ENCODE results near the gene DIS3L2. TPM values are rescaled to one million over a fixed set of nuclear protein-coding genes. Genes with fewer than 3 reads are reported as not detected.

DIS3L2 gene
- polyA plus RNA-seq, 2 donors: 16.6 to 23.3 TPM

DNA sequence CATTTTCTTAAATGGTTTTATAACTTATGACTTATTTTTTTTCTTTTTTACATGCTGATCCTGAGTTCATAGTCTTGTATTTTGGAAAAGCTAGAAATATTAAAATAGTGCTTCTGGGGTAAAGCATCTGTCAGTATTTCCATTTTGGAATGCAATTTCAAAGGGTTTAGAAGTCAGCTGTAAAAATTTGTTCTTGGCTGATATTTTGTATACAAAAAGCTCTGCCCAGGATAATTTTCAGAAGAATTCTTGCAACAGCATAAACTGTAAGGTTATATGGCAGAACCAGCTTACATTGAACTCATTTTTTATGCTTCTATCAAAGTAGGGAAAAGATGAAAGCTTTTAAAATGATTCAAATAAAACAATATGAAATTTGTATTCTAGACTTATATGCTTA, 97.4 kb downstream of the DIS3L2 start:
- Histone ChIP-seq H3K4me3 (ENCODE audit: low read depth in 1 of 2, low read length in 2 of 2) (no peak overlapping the region), H3K9me3 (ENCODE audit: control insufficient read depth in 2 of 2, insufficient read depth in 1 of 2, low read depth in 1 of 2, low read length in 1 of 2) (no peaks in the 10 kb centered on the region), H3K27ac (ENCODE audit: low read depth in 2 of 2, low read length in 1 of 2) (no peak overlapping the region), H3K27me3 (ENCODE audit: control insufficient read depth in 1 of 2, insufficient read depth in 2 of 2, low read length in 2 of 2) (no peaks in the 10 kb centered on the region), H3K36me3 (ENCODE audit: control insufficient read depth in 2 of 2, insufficient read depth in 2 of 2, low read length in 1 of 2) (no peaks in the 10 kb centered on the region), H3K4me1 (ENCODE audit: control insufficient read depth in 2 of 2, insufficient read depth in 2 of 2, low read length in 1 of 2) (peaks cover 2 to 3% of the 10 kb centered on the region in 2 donors)

DNA sequence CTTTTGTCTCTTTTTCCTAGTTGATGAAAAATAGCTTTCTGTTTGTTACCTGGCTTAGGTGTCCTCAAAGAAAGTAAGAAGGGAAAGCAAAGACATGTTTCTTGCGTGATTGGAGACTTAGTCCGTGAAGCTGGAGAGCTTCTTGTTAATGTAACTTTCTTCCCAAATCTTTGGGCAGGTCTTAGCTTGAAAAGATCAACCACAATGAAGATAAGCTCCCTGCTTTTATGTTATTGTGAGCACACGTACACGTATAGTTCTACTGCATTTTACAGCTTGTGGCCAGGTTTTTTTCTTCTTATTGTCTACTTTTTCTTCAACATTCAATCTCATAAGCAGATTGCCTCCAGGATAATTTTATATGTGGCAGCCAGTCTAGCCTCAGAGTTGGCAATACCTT, 99.8 kb downstream of the DIS3L2 start:
- 59 to 73% methylated on average over 4 of the region's 4 CpGs for WGBS, 2 donors

DNA sequence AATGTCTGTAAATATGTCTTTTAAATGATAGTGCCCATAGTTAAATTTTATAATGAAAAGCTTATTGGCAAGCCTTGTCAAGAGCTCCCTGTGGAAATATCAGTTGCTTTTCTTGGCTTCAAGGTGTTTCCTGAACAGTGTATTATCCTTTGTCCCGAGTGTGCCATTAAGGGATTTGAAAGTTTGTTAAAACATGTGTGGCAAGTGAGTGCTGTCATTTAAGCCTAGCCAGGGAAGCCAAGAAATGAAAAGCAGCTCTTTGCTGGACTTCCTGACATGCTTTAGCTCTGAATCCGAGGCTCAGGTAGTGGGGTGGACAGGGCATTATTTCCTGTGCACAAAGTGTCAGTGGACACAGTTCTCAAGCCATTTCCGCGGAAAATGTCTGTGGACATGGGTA, 111.5 kb downstream of the DIS3L2 start:
- Histone ChIP-seq H3K36me3 (ENCODE audit: control insufficient read depth in 2 of 2, insufficient read depth in 2 of 2, low read length in 1 of 2) (no peaks in the 10 kb centered on the region), H3K4me1 (ENCODE audit: control insufficient read depth in 2 of 2, insufficient read depth in 2 of 2, low read length in 1 of 2) (peaks cover 0 to 7% of the 10 kb centered on the region in 2 donors), H3K9me3 (ENCODE audit: control insufficient read depth in 2 of 2, insufficient read depth in 1 of 2, low read depth in 1 of 2, low read length in 1 of 2) (no peaks in the 10 kb centered on the region), H3K27me3 (ENCODE audit: control insufficient read depth in 1 of 2, insufficient read depth in 2 of 2, low read length in 2 of 2) (no peaks in the 10 kb centered on the region), H3K27ac (ENCODE audit: low read depth in 2 of 2, low read length in 1 of 2) (no peak overlapping the region), H3K4me3 (ENCODE audit: low read depth in 1 of 2, low read length in 2 of 2) (no peak overlapping the region)
- 47 to 54% methylated on average over 4 of the region's 4 CpGs for WGBS, 2 donors

More for the DNA sequence above, 99.8 kb downstream of the DIS3L2 start:
- Histone ChIP-seq H3K27me3 (ENCODE audit: control insufficient read depth in 1 of 2, insufficient read depth in 2 of 2, low read length in 2 of 2) (no peaks in the 10 kb centered on the region), H3K4me3 (ENCODE audit: low read depth in 1 of 2, low read length in 2 of 2) (no peak overlapping the region), H3K9me3 (ENCODE audit: control insufficient read depth in 2 of 2, insufficient read depth in 1 of 2, low read depth in 1 of 2, low read length in 1 of 2) (no peaks in the 10 kb centered on the region), H3K27ac (ENCODE audit: low read depth in 2 of 2, low read length in 1 of 2) (no peak overlapping the region), H3K36me3 (ENCODE audit: control insufficient read depth in 2 of 2, insufficient read depth in 2 of 2, low read length in 1 of 2) (no peaks in the 10 kb centered on the region), H3K4me1 (ENCODE audit: control insufficient read depth in 2 of 2, insufficient read depth in 2 of 2, low read length in 1 of 2) (peaks cover 2 to 3% of the 10 kb centered on the region in 2 donors)

DNA sequence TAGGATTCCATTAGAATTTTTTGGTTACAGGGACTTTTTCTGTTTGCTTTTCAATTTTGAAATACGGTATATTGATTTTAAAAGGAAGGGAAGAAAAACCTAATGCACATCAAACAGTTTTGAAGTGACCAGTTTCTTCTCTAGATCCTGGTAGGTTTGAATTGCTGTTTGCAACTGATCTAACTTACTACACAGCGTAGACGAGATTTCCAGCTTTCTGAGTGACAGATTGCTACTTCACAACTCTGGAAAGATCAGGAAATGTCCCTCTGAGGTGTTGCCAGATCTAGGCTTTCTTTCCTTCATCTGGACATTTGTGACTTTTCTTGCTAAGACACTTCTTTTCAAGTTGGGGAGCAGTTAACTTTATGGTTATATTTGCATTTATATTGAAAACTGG, 112.2 kb downstream of the DIS3L2 start:
- no peaks in the 10 kb centered on the region for H3K36me3 ChIP-seq (ENCODE audit: control insufficient read depth in 2 of 2, insufficient read depth in 2 of 2, low read length in 1 of 2)
- H3K27me3 ChIP-seq (ENCODE audit: control insufficient read depth in 1 of 2, insufficient read depth in 2 of 2, low read length in 2 of 2): no peaks in the 10 kb centered on the region
- no peak overlapping the region for H3K27ac ChIP-seq (ENCODE audit: low read depth in 2 of 2, low read length in 1 of 2)
- H3K9me3 ChIP-seq (ENCODE audit: control insufficient read depth in 2 of 2, insufficient read depth in 1 of 2, low read depth in 1 of 2, low read length in 1 of 2): no peaks in the 10 kb centered on the region
- H3K4me3 ChIP-seq (ENCODE audit: low read depth in 1 of 2, low read length in 2 of 2): no peak overlapping the region
- H3K4me1 ChIP-seq (ENCODE audit: control insufficient read depth in 2 of 2, insufficient read depth in 2 of 2, low read length in 1 of 2): peaks cover 0 to 7% of the 10 kb centered on the region in 2 donors
- 57 to 73% methylated on average over 3 of the region's 3 CpGs for WGBS, 2 donors

DNA sequence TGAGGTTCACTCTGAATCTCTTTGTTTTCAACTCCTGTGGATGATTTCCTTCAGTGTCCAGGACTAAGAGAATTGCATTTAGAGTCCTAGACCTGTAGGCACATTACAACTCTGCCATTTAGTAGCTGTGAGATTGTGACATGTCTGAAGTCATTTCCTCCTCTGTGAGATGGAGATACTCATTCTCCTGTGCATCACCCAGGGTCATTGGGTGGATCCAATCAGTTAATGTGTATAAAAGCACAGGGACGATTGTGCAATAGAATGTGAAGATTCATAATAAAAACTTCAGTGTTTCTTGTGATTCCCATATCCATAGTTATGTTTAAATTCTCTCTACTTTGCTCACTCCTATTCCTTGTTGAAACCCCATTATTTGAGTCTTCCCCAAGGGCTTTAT, 113.6 kb downstream of the DIS3L2 start:
- no peak overlapping the region for H3K4me3 ChIP-seq (ENCODE audit: low read depth in 1 of 2, low read length in 2 of 2)
- 56 to 67% methylated on average over 1 of the region's 1 CpG for WGBS, 2 donors
- no peaks in the 10 kb centered on the region for H3K27me3 ChIP-seq (ENCODE audit: control insufficient read depth in 1 of 2, insufficient read depth in 2 of 2, low read length in 2 of 2)
- peaks cover 0 to 7% of the 10 kb centered on the region in 2 donors for H3K4me1 ChIP-seq (ENCODE audit: control insufficient read depth in 2 of 2, insufficient read depth in 2 of 2, low read length in 1 of 2)
- H3K9me3 ChIP-seq (ENCODE audit: control insufficient read depth in 2 of 2, insufficient read depth in 1 of 2, low read depth in 1 of 2, low read length in 1 of 2): no peaks in the 10 kb centered on the region
- no peaks in the 10 kb centered on the region for H3K36me3 ChIP-seq (ENCODE audit: control insufficient read depth in 2 of 2, insufficient read depth in 2 of 2, low read length in 1 of 2)
- no peak overlapping the region for H3K27ac ChIP-seq (ENCODE audit: low read depth in 2 of 2, low read length in 1 of 2)

DNA sequence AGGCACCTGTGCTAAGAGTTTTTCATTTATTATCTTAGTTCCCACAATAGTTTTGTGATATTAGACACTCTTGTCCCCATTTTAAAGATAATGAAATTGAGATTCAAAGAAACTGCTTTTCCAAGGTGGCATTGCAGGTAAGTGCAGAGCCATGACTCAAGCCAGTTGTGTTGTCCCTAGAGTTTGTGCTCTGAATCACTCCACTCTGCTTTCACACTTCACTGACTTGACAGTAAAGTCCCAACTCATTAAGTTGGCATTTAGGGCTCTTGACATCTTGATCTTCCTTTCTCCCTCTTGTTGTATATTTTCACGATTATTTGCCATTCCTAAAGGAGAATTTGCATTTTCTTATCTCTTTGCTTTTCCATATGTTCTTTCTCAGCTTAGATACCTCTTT, 114.3 kb downstream of the DIS3L2 start:
- Histone ChIP-seq H3K9me3 (ENCODE audit: control insufficient read depth in 2 of 2, insufficient read depth in 1 of 2, low read depth in 1 of 2, low read length in 1 of 2) (no peaks in the 10 kb centered on the region), H3K36me3 (ENCODE audit: control insufficient read depth in 2 of 2, insufficient read depth in 2 of 2, low read length in 1 of 2) (no peaks in the 10 kb centered on the region), H3K4me3 (ENCODE audit: low read depth in 1 of 2, low read length in 2 of 2) (no peak overlapping the region), H3K27ac (ENCODE audit: low read depth in 2 of 2, low read length in 1 of 2) (no peak overlapping the region), H3K27me3 (ENCODE audit: control insufficient read depth in 1 of 2, insufficient read depth in 2 of 2, low read length in 2 of 2) (no peaks in the 10 kb centered on the region), H3K4me1 (ENCODE audit: control insufficient read depth in 2 of 2, insufficient read depth in 2 of 2, low read length in 1 of 2) (peaks cover 0 to 4% of the 10 kb centered on the region in 2 donors)
- WGBS, 2 donors: 70 to 79% methylated on average over 1 of the region's 1 CpG

DNA sequence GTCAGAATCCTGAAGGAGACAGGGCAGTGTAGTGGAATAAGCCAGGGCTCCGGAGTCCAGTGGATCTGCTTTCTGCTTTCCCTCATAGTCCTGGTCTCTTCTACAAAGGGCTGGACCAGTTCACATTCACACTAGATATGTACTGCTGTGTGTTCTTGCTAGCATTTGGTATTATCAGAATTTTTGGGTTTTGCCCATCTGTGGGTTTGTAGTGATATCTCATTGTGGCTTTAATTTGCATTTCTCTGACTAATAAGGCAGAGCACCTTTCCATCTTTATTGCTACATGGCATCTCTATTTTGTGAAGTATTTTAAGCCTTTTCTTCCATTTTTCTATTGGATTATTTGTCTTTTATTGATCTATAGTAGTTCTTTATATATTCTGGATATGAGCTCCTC, 114.8 kb downstream of the DIS3L2 start:
- Histone ChIP-seq H3K4me1 (ENCODE audit: control insufficient read depth in 2 of 2, insufficient read depth in 2 of 2, low read length in 1 of 2) (peaks cover 0 to 4% of the 10 kb centered on the region in 2 donors), H3K9me3 (ENCODE audit: control insufficient read depth in 2 of 2, insufficient read depth in 1 of 2, low read depth in 1 of 2, low read length in 1 of 2) (no peaks in the 10 kb centered on the region), H3K4me3 (ENCODE audit: low read depth in 1 of 2, low read length in 2 of 2) (no peak overlapping the region), H3K27me3 (ENCODE audit: control insufficient read depth in 1 of 2, insufficient read depth in 2 of 2, low read length in 2 of 2) (no peaks in the 10 kb centered on the region), H3K36me3 (ENCODE audit: control insufficient read depth in 2 of 2, insufficient read depth in 2 of 2, low read length in 1 of 2) (no peaks in the 10 kb centered on the region), H3K27ac (ENCODE audit: low read depth in 2 of 2, low read length in 1 of 2) (no peak overlapping the region)
- WGBS, 2 donors: 85 to 96% methylated on average over 1 of the region's 1 CpG

DNA sequence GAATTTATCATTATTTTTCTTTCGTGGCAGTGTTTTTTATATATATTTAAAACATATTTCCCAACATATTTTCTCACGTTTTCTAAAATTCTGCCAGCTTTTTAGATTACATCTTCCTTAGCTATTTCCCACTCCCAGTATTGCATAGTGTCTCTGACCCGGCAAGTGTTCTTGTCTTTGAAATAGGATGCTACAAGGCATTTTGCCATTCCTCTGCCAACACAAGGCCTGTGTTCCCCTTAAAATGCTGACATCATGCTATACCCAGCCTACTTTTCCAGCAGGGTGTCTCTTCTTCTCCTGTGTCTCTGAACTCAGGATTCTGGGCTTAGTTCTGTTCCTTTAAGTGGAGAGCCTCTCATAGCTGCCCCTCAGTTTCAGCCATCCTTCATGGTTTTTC, 115.2 kb downstream of the DIS3L2 start:
- Histone ChIP-seq H3K4me3 (ENCODE audit: low read depth in 1 of 2, low read length in 2 of 2) (no peak overlapping the region), H3K36me3 (ENCODE audit: control insufficient read depth in 2 of 2, insufficient read depth in 2 of 2, low read length in 1 of 2) (no peaks in the 10 kb centered on the region), H3K9me3 (ENCODE audit: control insufficient read depth in 2 of 2, insufficient read depth in 1 of 2, low read depth in 1 of 2, low read length in 1 of 2) (no peaks in the 10 kb centered on the region), H3K27me3 (ENCODE audit: control insufficient read depth in 1 of 2, insufficient read depth in 2 of 2, low read length in 2 of 2) (no peaks in the 10 kb centered on the region), H3K27ac (ENCODE audit: low read depth in 2 of 2, low read length in 1 of 2) (no peak overlapping the region), H3K4me1 (ENCODE audit: control insufficient read depth in 2 of 2, insufficient read depth in 2 of 2, low read length in 1 of 2) (peaks cover 0 to 4% of the 10 kb centered on the region in 2 donors)
- 90 to 92% methylated on average over 3 of the region's 3 CpGs for WGBS, 2 donors

DNA sequence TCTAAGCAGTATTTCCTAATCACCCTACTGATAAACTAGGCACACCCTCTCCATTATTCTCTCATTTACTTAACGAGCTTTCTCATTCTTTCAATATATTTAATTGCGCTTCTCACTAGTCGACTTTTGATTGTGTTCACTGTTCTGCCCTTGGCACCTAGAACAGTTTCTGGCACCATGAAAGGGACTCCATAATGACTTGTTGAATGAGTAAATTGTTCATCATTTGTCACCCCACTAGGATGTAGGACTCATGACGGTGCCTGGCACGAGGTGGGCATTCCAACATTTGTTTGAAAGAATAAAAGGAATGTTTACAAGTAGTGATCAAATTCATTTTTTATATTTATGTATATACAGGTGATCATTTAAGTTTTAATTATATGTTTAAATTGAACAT, 123.7 kb downstream of the DIS3L2 start:
- Histone ChIP-seq H3K36me3 (ENCODE audit: control insufficient read depth in 2 of 2, insufficient read depth in 2 of 2, low read length in 1 of 2) (no peaks in the 10 kb centered on the region), H3K9me3 (ENCODE audit: control insufficient read depth in 2 of 2, insufficient read depth in 1 of 2, low read depth in 1 of 2, low read length in 1 of 2) (no peaks in the 10 kb centered on the region), H3K4me3 (ENCODE audit: low read depth in 1 of 2, low read length in 2 of 2) (no peak overlapping the region), H3K27me3 (ENCODE audit: control insufficient read depth in 1 of 2, insufficient read depth in 2 of 2, low read length in 2 of 2) (no peaks in the 10 kb centered on the region), H3K27ac (ENCODE audit: low read depth in 2 of 2, low read length in 1 of 2) (no peak overlapping the region), H3K4me1 (ENCODE audit: control insufficient read depth in 2 of 2, insufficient read depth in 2 of 2, low read length in 1 of 2) (no peaks in the 10 kb centered on the region)
- 44 to 60% methylated on average over 5 of the region's 5 CpGs for WGBS, 2 donors

DNA sequence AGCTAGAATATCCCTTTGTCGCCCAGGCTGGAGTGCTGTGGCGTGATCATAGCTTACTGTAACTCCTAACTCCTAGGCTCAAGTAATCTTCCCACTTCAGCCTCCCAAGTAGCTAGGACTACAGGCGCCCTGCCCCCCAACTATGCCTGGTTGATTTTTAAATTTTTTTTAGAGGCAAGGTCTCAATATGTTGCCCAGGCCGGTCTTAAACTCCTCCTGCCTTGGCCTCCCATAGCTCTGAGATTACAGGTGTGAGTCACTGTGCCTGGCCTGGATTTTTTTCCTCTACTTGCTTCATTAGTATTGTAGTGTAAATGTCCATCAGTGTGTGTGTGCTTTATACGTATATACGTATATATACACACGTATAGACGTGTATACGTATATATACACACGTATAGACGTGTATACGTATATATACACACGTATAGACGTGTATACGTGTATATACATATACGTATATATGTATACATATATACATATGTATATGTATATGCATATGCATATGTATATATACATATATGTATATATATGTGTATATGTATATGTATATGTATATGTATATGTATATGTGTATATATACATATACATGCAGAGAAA, 124.4 kb downstream of the DIS3L2 start:
- Histone ChIP-seq H3K9me3 (ENCODE audit: control insufficient read depth in 2 of 2, insufficient read depth in 1 of 2, low read depth in 1 of 2, low read length in 1 of 2) (no peaks in the 10 kb centered on the region), H3K4me3 (ENCODE audit: low read depth in 1 of 2, low read length in 2 of 2) (no peak overlapping the region), H3K4me1 (ENCODE audit: control insufficient read depth in 2 of 2, insufficient read depth in 2 of 2, low read length in 1 of 2) (no peaks in the 10 kb centered on the region), H3K27ac (ENCODE audit: low read depth in 2 of 2, low read length in 1 of 2) (no peak overlapping the region), H3K36me3 (ENCODE audit: control insufficient read depth in 2 of 2, insufficient read depth in 2 of 2, low read length in 1 of 2) (no peaks in the 10 kb centered on the region), H3K27me3 (ENCODE audit: control insufficient read depth in 1 of 2, insufficient read depth in 2 of 2, low read length in 2 of 2) (no peaks in the 10 kb centered on the region)
- 88 to 92% methylated on average over 16 of the region's 16 CpGs for WGBS, 2 donors

Data from esophagus (tissue), 2 donors.